Measurements from ENCODE around the gene MTA1. TPM values are rescaled to one million over a fixed set of nuclear protein-coding genes. Genes with fewer than 3 reads are reported as not detected.

MTA1 gene
- total RNA-seq, 2 experiments from 2014 or later = 107 to 113 TPM

DNA sequence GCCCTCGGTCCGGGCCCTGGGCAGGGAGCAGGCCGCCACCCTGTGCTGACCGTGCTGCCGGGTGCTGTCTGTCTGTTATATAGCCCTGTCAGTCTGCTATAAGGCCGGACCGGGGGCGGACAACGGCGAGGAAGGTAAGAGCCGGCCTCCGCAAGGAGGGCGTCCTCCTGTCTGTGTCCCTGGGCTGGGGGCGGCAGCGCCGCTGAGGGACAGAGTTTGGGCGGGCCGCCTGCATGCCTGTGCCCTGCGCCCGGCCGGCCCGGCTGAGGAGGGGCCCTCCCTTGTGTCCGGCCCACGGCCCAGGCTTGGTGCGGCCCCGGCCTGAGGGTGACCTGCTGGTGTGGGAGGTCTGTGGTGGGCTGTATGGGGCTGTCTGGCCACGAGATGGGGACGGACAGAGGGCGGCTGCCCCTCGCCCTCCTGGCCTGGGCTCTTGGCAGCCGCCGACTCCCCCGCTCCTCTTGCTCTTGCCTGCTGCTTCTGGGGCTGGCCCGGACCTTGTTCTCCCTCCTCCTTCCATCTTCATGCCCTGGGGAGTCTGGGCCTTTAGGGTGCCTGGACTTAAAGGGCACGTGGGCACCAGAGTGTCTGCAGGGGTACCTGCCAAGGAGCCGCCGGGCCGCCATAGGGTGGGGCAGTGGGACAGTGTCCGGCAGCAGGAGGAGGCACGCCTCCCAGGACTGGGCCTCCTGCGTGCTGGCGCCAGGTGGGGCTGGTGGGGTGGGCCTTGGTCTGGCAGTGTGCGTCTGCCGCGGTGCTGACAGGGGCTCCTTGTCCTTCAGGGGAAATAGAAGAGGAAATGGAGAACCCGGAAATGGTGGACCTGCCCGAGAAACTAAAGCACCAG, 29.9 kb downstream of the MTA1 start:
- H3K4me3 ChIP-seq (ENCODE audit: low read length) = no peak overlapping the region
- CTCF ChIA-PET = interaction anchor here (2.3 kb wide), 1 partner anchor 31 kb away, joined by 5 read pairs; no protein-coding TSS in a partner anchor
- POLR2A ChIA-PET = no interaction called here
- Mint-ChIP-seq H3K4me1 (ENCODE audit: low read depth) (no peaks in the 10 kb centered on the region), H3K36me3 (ENCODE audit: low read depth) (peaks cover 17% of the 10 kb centered on the region), H3K27ac (no peak overlapping the region), H3K9me3 (no peaks in the 10 kb centered on the region), H3K4me3 (no peak overlapping the region), H3K27me3 (no peaks in the 10 kb centered on the region)
- intact Hi-C loops (cut with DNase I, micrococcal nuclease) = loop anchor here in 1 of 2 experiments (2.0 kb wide), 1 partner anchor 79 kb away; no protein-coding TSS in a partner anchor
- H3K27me3 ChIP-seq (ENCODE audit: control insufficient read depth in 1 of 2, insufficient read depth in 2 of 2, low read length in 2 of 2) = no peaks in the 10 kb centered on the region
- H3K27ac ChIP-seq (ENCODE audit: low read depth in 1 of 2, low read length in 2 of 2) = no peak overlapping the region
- H3K9me3 ChIP-seq (ENCODE audit: control insufficient read depth in 1 of 2, insufficient read depth in 1 of 2, low read length in 2 of 2) = no peaks in the 10 kb centered on the region
- peaks cover 7% of the 10 kb centered on the region for H3K4me1 ChIP-seq (ENCODE audit: insufficient read depth, low read length)
- TF ChIP-seq, protein P1, sequence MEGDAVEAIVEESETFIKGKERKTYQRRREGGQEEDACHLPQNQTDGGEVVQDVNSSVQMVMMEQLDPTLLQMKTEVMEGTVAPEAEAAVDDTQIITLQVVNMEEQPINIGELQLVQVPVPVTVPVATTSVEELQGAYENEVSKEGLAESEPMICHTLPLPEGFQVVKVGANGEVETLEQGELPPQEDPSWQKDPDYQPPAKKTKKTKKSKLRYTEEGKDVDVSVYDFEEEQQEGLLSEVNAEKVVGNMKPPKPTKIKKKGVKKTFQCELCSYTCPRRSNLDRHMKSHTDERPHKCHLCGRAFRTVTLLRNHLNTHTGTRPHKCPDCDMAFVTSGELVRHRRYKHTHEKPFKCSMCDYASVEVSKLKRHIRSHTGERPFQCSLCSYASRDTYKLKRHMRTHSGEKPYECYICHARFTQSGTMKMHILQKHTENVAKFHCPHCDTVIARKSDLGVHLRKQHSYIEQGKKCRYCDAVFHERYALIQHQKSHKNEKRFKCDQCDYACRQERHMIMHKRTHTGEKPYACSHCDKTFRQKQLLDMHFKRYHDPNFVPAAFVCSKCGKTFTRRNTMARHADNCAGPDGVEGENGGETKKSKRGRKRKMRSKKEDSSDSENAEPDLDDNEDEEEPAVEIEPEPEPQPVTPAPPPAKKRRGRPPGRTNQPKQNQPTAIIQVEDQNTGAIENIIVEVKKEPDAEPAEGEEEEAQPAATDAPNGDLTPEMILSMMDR (IDR thresholded peaks at IDR 0.05) = no peak
- DNase-seq = no peak
- ATAC-seq (ENCODE audit: poor library complexity) = no peak
- peaks cover 28% of the 10 kb centered on the region for H3K36me3 ChIP-seq (ENCODE audit: insufficient read depth, low read length)

DNA sequence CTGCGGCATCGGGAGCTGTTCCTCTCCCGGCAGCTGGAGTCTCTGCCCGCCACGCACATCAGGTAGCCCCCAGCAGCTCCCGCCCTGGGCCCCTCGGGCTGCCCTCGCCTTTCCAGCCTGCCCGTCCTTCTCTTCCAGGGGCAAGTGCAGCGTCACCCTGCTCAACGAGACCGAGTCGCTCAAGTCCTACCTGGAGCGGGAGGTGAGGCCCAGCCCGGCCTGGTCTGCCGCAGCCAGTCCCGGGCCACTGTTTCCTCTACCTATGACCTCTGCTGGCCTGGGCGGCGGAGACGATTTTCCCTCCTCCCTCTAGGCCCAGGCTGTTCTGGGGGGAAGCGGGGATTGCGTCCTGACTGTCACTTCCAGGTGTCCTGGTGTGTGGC, 30.5 kb downstream of the MTA1 start:
- H3K4me1 ChIP-seq (ENCODE audit: insufficient read depth, low read length) = peaks cover 7% of the 10 kb centered on the region
- no peak overlapping the region for H3K4me3 Mint-ChIP-seq
- no peaks in the 10 kb centered on the region for H3K9me3 ChIP-seq (ENCODE audit: control insufficient read depth in 1 of 2, insufficient read depth in 1 of 2, low read length in 2 of 2)
- H3K27ac ChIP-seq (ENCODE audit: low read depth in 1 of 2, low read length in 2 of 2) = no peak overlapping the region
- DNase-seq (no peak), ATAC-seq (ENCODE audit: poor library complexity) (no peak)
- peaks cover 29% of the 10 kb centered on the region for H3K36me3 ChIP-seq (ENCODE audit: insufficient read depth, low read length)
- no peak overlapping the region for H3K27ac Mint-ChIP-seq
- TF ChIP-seq, protein P1 (IDR thresholded peaks at IDR 0.05) = no peak
- intact Hi-C loops (cut with DNase I, micrococcal nuclease) = no loop called here
- H3K27me3 ChIP-seq (ENCODE audit: control insufficient read depth in 1 of 2, insufficient read depth in 2 of 2, low read length in 2 of 2) = no peaks in the 10 kb centered on the region
- no peaks in the 10 kb centered on the region for H3K27me3 Mint-ChIP-seq
- H3K4me1 Mint-ChIP-seq (ENCODE audit: low read depth) = no peaks in the 10 kb centered on the region
- ChIA-PET CTCF (interaction anchor here (2.3 kb wide), 1 partner anchor 31 kb away, joined by 5 read pairs; no protein-coding TSS in a partner anchor), POLR2A (no interaction called here)
- no peak overlapping the region for H3K4me3 ChIP-seq (ENCODE audit: low read length)
- peaks cover 17% of the 10 kb centered on the region for H3K36me3 Mint-ChIP-seq (ENCODE audit: low read depth)
- H3K9me3 Mint-ChIP-seq = no peaks in the 10 kb centered on the region

DNA sequence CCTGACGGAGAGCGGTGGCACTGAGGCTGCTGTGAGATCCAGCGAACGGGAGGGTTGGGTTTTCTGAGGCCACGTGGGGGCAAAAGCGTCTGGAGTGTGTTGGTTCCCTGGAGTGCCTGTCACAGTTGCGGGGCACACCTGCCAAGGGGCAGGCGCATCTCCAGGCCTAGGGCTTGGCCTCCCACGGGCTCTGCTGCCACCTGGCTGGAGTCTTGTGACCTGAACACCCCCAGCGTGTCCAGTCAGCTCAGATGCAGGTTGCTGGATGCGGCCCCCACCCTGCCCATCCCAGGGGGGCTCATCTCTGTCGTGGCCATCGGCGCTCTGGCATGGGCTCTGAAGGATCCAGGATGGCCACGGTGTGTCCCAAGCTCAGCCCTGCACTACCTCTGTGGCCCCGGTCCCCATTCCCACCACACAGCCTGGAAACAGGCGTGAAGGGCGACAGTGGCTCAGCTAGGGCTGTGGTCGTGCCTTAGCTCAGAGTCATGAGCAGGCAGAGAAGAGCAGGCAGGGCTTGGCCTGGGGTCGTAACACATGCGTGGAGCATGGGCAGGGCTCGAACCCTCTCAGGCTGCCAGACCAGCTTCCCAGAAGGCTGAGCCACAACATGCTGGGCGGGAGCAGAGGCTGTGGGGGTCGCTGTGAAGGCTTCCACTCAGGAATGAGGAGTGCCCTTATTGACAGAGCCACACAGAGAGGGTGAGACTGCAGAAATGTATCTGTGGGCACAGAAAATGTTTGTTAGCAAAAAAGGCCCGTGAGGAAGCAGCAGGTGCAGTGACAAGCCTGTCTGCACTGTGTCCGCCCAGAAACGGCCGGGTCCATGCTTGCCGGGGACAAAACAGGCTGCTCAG, 31.5 kb downstream of the MTA1 start:
- H3K9me3 Mint-ChIP-seq = no peaks in the 10 kb centered on the region
- TF ChIP-seq, protein P1 (IDR thresholded peaks at IDR 0.05) = no peak
- H3K36me3 ChIP-seq (ENCODE audit: insufficient read depth, low read length) = peaks cover 37% of the 10 kb centered on the region

More for the DNA sequence above, 31.5 kb downstream of the MTA1 start:
- DNase-seq (no peak), ATAC-seq (ENCODE audit: poor library complexity) (no peak)
- H3K9me3 ChIP-seq (ENCODE audit: control insufficient read depth in 1 of 2, insufficient read depth in 1 of 2, low read length in 2 of 2) = no peaks in the 10 kb centered on the region
- Mint-ChIP-seq H3K27me3 (no peaks in the 10 kb centered on the region), H3K4me1 (ENCODE audit: low read depth) (no peaks in the 10 kb centered on the region), H3K36me3 (ENCODE audit: low read depth) (peaks cover 23% of the 10 kb centered on the region), H3K27ac (no peak overlapping the region), H3K4me3 (no peak overlapping the region)
- intact Hi-C loops (cut with DNase I, micrococcal nuclease) = no loop called here
- CTCF ChIA-PET = interaction anchor here (2.3 kb wide), 1 partner anchor 30 kb away, joined by 5 read pairs; no protein-coding TSS in a partner anchor
- H3K4me3 ChIP-seq (ENCODE audit: low read length) = no peak overlapping the region
- H3K27ac ChIP-seq (ENCODE audit: low read depth in 1 of 2, low read length in 2 of 2) = no peak overlapping the region
- POLR2A ChIA-PET = no interaction called here
- peaks cover 7% of the 10 kb centered on the region for H3K4me1 ChIP-seq (ENCODE audit: insufficient read depth, low read length)
- H3K27me3 ChIP-seq (ENCODE audit: control insufficient read depth in 1 of 2, insufficient read depth in 2 of 2, low read length in 2 of 2) = no peaks in the 10 kb centered on the region
